Fibroblast of lung (primary cell): ENCODE results near the gene CTRL.

Experiments used
- CTCF ChIP-seq, 2 donors: IDR thresholded peaks in 1 of 2; conservative IDR thresholded peaks in 1 of 2; 1 replicate in 1 of 2; 2 replicates in 1 of 2; pipeline ENCODE4 v1.5.1; 2011 to 2012; ENCODE audit warnings: low read length in 2 of 2, control low read depth in 1 of 2, inconsistent platforms in 1 of 2, low read depth in 1 of 2, mild to moderate bottlenecking in 1 of 2
- EZH2 ChIP-seq: IDR thresholded peaks from 2 replicates; pipeline ENCODE4 v1.5.1; 2012; ENCODE audit warnings: low read length, control low read depth, mild to moderate bottlenecking; ENCODE audit errors: missing control alignments

GRCh38 chr16:67901734-67902133 lies 29.9 kb downstream of the CTRL start:
- TF ChIP-seq CTCF (conservative IDR thresholded peaks at IDR 0.05 in 1 of 2, IDR thresholded peaks at IDR 0.05 in 1 of 2; ENCODE audit: low read depth in 1 of 2, low read length in 2 of 2) (no peak), EZH2 (no peak)
